Measurements from ENCODE around the gene DOK4.

- no peak for TF ChIP-seq POLR2A (IDR thresholded peaks at IDR 0.05; ENCODE audit: low read length)
- no peak for TF ChIP-seq GATA1 (IDR thresholded peaks at IDR 0.05; ENCODE audit: low read depth, low read length)
These were observed 17.1 kb upstream of the DOK4 start for GRCh38 chr16:57503366-57503765.
